Measurements from ENCODE around the gene ST6GAL1.
"Not testable (repeated sequence)": the region's sequence is repeated elsewhere in the genome, so short reads cannot be mapped to it uniquely, and the experiment has no call there.

The ST6GAL1 gene

GRCh38 chr3:186951640-186952552 is 21.6 kb downstream of the ST6GAL1 start:
- TF ChIP-seq, protein P1, sequence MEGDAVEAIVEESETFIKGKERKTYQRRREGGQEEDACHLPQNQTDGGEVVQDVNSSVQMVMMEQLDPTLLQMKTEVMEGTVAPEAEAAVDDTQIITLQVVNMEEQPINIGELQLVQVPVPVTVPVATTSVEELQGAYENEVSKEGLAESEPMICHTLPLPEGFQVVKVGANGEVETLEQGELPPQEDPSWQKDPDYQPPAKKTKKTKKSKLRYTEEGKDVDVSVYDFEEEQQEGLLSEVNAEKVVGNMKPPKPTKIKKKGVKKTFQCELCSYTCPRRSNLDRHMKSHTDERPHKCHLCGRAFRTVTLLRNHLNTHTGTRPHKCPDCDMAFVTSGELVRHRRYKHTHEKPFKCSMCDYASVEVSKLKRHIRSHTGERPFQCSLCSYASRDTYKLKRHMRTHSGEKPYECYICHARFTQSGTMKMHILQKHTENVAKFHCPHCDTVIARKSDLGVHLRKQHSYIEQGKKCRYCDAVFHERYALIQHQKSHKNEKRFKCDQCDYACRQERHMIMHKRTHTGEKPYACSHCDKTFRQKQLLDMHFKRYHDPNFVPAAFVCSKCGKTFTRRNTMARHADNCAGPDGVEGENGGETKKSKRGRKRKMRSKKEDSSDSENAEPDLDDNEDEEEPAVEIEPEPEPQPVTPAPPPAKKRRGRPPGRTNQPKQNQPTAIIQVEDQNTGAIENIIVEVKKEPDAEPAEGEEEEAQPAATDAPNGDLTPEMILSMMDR (IDR thresholded peaks at IDR 0.05; ENCODE audit: extremely low read depth, missing control alignments): no peak
- DNase-seq (ENCODE audit: low spot score): no peak

DNA sequence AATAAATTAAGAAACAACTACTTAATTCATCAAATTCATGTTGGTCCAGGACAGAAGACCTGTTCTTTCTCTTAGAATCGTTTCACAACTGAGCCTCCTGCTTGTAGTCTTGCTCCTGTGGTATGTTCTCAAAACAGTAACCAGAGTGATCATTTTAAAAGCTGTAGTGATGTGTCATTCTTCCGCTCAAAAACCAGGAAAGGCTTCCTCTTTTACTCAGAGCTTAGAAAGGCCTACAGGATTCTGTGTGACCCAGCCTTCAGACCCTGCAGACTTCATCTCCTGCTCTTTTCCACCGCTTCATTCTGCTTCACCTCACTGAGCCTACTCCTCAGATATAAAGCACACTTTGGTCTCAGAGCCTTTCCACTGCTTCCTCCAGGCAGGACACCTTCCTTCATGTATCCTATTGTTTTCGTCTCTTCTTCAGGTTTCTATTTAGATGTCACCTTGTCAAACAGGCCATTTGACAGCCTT is 22.7 kb downstream of the ST6GAL1 start:
- TF ChIP-seq, protein P1 (IDR thresholded peaks at IDR 0.05; ENCODE audit: extremely low read depth, missing control alignments): no peak
- no peak for DNase-seq (ENCODE audit: low spot score)

- not testable (repeated sequence) for DNase-seq (ENCODE audit: low spot score)
Measured at GRCh38 chr3:186953992-186954699, 23.8 kb downstream of the ST6GAL1 start.

GRCh38 chr3:186955898-186956696 is 25.8 kb downstream of the ST6GAL1 start:
- no peak for DNase-seq (ENCODE audit: low spot score)
- TF ChIP-seq, protein P1 (IDR thresholded peaks at IDR 0.05; ENCODE audit: extremely low read depth, missing control alignments): no peak

DNA sequence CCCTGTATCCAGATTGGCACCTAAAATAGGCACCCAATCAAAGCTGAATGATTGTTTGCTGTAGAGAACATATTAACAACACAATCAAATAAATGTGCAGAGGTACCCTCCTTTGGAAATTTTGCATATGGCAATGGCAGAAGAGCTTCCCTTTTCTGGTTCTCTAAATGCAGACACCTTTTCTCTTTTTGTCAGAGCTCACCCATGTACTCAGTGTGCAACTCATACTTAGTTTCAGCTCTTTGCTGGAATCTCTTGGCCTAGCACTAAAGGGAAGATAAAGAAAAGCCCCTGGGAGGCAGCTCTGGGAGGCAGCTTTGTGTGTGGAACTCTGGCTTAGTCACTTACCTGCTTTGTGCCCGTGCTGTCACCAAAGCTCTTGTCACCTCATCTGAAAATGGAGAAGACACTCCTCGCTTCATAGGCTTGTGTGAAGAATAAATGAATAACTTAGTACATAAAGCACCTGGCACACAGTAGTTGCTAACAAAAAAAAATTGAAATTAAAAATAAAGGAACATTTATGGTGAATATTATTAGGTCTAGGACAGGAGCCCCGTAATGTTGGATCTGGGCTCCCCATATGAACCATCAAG is 28.8 kb downstream of the ST6GAL1 start:
- TF ChIP-seq, protein P1 (IDR thresholded peaks at IDR 0.05; ENCODE audit: extremely low read depth, missing control alignments): no peak
- peak; percentile 24 for DNase-seq (ENCODE audit: low spot score)

GRCh38 chr3:186960347-186960746 is 30.0 kb downstream of the ST6GAL1 start:
- no peak for DNase-seq (ENCODE audit: low spot score)
- TF ChIP-seq, protein P1 (IDR thresholded peaks at IDR 0.05; ENCODE audit: extremely low read depth, missing control alignments): no peak

DNA sequence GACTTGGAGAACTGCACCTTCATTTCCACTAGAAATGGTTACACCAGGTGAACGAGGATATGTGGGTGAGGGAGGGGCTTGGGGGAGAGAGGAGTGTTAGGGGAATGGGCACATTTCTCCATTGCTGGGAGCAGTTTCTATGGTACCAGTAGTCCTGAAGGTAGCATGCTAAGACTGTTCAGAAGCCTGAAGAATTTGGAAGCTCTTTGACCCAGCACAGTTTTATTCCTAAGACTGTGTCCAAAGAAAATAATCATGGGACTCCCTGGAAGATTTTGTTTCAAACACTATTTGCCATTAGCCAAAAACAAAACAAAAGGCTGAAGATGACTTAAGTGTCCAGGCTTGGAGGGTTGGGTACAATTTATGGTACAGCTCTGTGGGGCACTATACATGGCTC is 32.1 kb downstream of the ST6GAL1 start:
- DNase-seq (ENCODE audit: low spot score): no peak
- TF ChIP-seq, protein P1 (IDR thresholded peaks at IDR 0.05; ENCODE audit: extremely low read depth, missing control alignments): no peak
